Stimulated activated effector memory CD8-positive, alpha-beta T cell treated with anti-CD3 and anti-CD28 coated beads, Interleukin-12 subunit alpha, Interleukin-12 subunit beta, amount 100 ng/mL, for 72 hours (primary cell): ENCODE data around the gene COG6.

Source experiments
- ATAC-seq: fragments of 150-1000 bp; cut with Tn5 transposase; 2 replicates; pipeline ENCODE4 v1.10.0; 2021
- DNase-seq, 2 donors: peaks; one replicate each; pipeline ENCODE4 v3.0.0; 2021 to 2022; ENCODE audit warnings: low spot score in 2 of 2
- H3K27ac Mint-ChIP-seq: one replicate; pipeline ENCODE4 v1.8.0; 2022; ENCODE audit warnings: mild to moderate bottlenecking, mixed read lengths
- H3K36me3 Mint-ChIP-seq: one replicate; pipeline ENCODE4 v1.8.0; 2022; ENCODE audit warnings: mild to moderate bottlenecking, mixed read lengths
- H3K4me1 Mint-ChIP-seq: one replicate; pipeline ENCODE4 v1.8.0; 2022; ENCODE audit warnings: mixed read lengths
- H3K4me3 Mint-ChIP-seq: one replicate; pipeline ENCODE4 v1.8.0; 2022; ENCODE audit warnings: mild to moderate bottlenecking, mixed read lengths
- H3K9me3 Mint-ChIP-seq: one replicate; pipeline ENCODE4 v1.8.0; 2022; ENCODE audit warnings: mixed read lengths

The COG6 gene

GRCh38 chr13:39655569-39656324 lies at the start of gene COG6:
TSS of gene COG6 (plus strand) at chr13:39655662. CDS start at chr13:39655727, 65 bp downstream.
- peak; percentile 97 to 99 for DNase-seq
- peaks cover 22% of the 10 kb centered on the region for H3K36me3 Mint-ChIP-seq

GRCh38 chr13:39605677-39606320 lies 49.7 kb upstream of the COG6 start:
- no peak for ATAC-seq
- Mint-ChIP-seq H3K36me3 (no peaks in the 10 kb centered on the region), H3K9me3 (no peaks in the 10 kb centered on the region), H3K4me1 (peaks cover 17% of the 10 kb centered on the region), H3K27ac (no peak overlapping the region), H3K4me3 (no peak overlapping the region)
- DNase-seq = no peak

More at GRCh38 chr13:39655569-39656324, at the start of gene COG6:
- H3K4me3 Mint-ChIP-seq = peak within 1 kb of the TSS; percentile 84
- H3K9me3 Mint-ChIP-seq = peaks cover 3% of the 10 kb centered on the region
- peaks cover 28% of the 10 kb centered on the region for H3K4me1 Mint-ChIP-seq
- H3K27ac Mint-ChIP-seq = peak within 1 kb of the TSS; percentile 95
- ATAC-seq = peak; percentile 97

- no peak for DNase-seq
- Mint-ChIP-seq H3K27ac (no peak overlapping the region), H3K4me1 (peaks cover 10% of the 10 kb centered on the region)
These were observed 47.6 kb upstream of the COG6 start for GRCh38 chr13:39607876-39608275.

GRCh38 chr13:39612023-39612637 lies 43.3 kb upstream of the COG6 start:
- H3K4me3 Mint-ChIP-seq = no peak overlapping the region
- H3K4me1 Mint-ChIP-seq = no peaks in the 10 kb centered on the region
- no peaks in the 10 kb centered on the region for H3K36me3 Mint-ChIP-seq
- no peak for ATAC-seq
- H3K27ac Mint-ChIP-seq = no peak overlapping the region
- H3K9me3 Mint-ChIP-seq = no peaks in the 10 kb centered on the region
- DNase-seq = peak; percentile 10 to 60

More at GRCh38 chr13:39607876-39608275, 47.6 kb upstream of the COG6 start:
- Mint-ChIP-seq H3K9me3 (no peaks in the 10 kb centered on the region), H3K4me3 (no peak overlapping the region), H3K36me3 (no peaks in the 10 kb centered on the region)
- ATAC-seq = no peak

GRCh38 chr13:39616087-39616694 lies 39.3 kb upstream of the COG6 start:
- Mint-ChIP-seq H3K36me3 (no peaks in the 10 kb centered on the region), H3K9me3 (no peaks in the 10 kb centered on the region), H3K27ac (no peak overlapping the region), H3K4me1 (no peaks in the 10 kb centered on the region), H3K4me3 (no peak overlapping the region)
- DNase-seq (peak in 1 of 2 donors; percentile 11), ATAC-seq (peak; percentile 61)

GRCh38 chr13:39618561-39618960 lies 36.9 kb upstream of the COG6 start:
- Mint-ChIP-seq H3K4me3 (no peak overlapping the region), H3K27ac (no peak overlapping the region), H3K36me3 (no peaks in the 10 kb centered on the region), H3K4me1 (no peaks in the 10 kb centered on the region), H3K9me3 (no peaks in the 10 kb centered on the region)
- ATAC-seq (no peak), DNase-seq (no peak)

- DNase-seq (no peak), ATAC-seq (no peak)
- H3K4me1 Mint-ChIP-seq = no peaks in the 10 kb centered on the region
- H3K9me3 Mint-ChIP-seq = no peaks in the 10 kb centered on the region
- H3K36me3 Mint-ChIP-seq = no peaks in the 10 kb centered on the region
- no peak overlapping the region for H3K4me3 Mint-ChIP-seq
- no peak overlapping the region for H3K27ac Mint-ChIP-seq
These were observed 32.0 kb upstream of the COG6 start for GRCh38 chr13:39623466-39623865.

GRCh38 chr13:39631307-39631706 lies 24.2 kb upstream of the COG6 start:
- H3K27ac Mint-ChIP-seq = no peak overlapping the region
- peaks cover 8% of the 10 kb centered on the region for H3K9me3 Mint-ChIP-seq
- DNase-seq = no peak
- H3K36me3 Mint-ChIP-seq = no peaks in the 10 kb centered on the region
- no peak overlapping the region for H3K4me3 Mint-ChIP-seq
- ATAC-seq = no peak
- no peaks in the 10 kb centered on the region for H3K4me1 Mint-ChIP-seq

GRCh38 chr13:39632994-39633393 lies 22.5 kb upstream of the COG6 start:
- Mint-ChIP-seq H3K36me3 (no peaks in the 10 kb centered on the region), H3K4me1 (no peaks in the 10 kb centered on the region), H3K9me3 (peaks cover 8% of the 10 kb centered on the region), H3K4me3 (no peak overlapping the region), H3K27ac (no peak overlapping the region)
- ATAC-seq (no peak), DNase-seq (no peak)

- no peak for ATAC-seq
- DNase-seq = no peak
- Mint-ChIP-seq H3K27ac (no peak overlapping the region), H3K4me3 (no peak overlapping the region), H3K4me1 (no peaks in the 10 kb centered on the region), H3K9me3 (peaks cover 8% of the 10 kb centered on the region), H3K36me3 (no peaks in the 10 kb centered on the region)
These were observed 19.9 kb upstream of the COG6 start for GRCh38 chr13:39635564-39635963.

- ATAC-seq = no peak
- Mint-ChIP-seq H3K4me3 (no peak overlapping the region), H3K36me3 (no peaks in the 10 kb centered on the region), H3K9me3 (no peaks in the 10 kb centered on the region), H3K27ac (no peak overlapping the region), H3K4me1 (no peaks in the 10 kb centered on the region)
- DNase-seq = no peak
These were observed 17.6 kb upstream of the COG6 start for GRCh38 chr13:39637890-39638289.

- Mint-ChIP-seq H3K9me3 (no peaks in the 10 kb centered on the region), H3K4me1 (no peaks in the 10 kb centered on the region), H3K36me3 (no peaks in the 10 kb centered on the region), H3K4me3 (no peak overlapping the region), H3K27ac (no peak overlapping the region)
- DNase-seq (no peak), ATAC-seq (no peak)
These were observed 13.8 kb upstream of the COG6 start for GRCh38 chr13:39641645-39642044.

- Mint-ChIP-seq H3K36me3 (no peaks in the 10 kb centered on the region), H3K4me3 (no peak overlapping the region), H3K4me1 (no peaks in the 10 kb centered on the region), H3K27ac (no peak overlapping the region), H3K9me3 (no peaks in the 10 kb centered on the region)
- ATAC-seq = no peak
- DNase-seq = no peak
These were observed 9.3 kb upstream of the COG6 start for GRCh38 chr13:39646122-39646521.

GRCh38 chr13:39655041-39655568 lies 357 bp upstream of the COG6 start:
- DNase-seq (no peak), ATAC-seq (no peak)
- H3K36me3 Mint-ChIP-seq = peaks cover 15% of the 10 kb centered on the region
- peaks cover 3% of the 10 kb centered on the region for H3K9me3 Mint-ChIP-seq
- H3K4me1 Mint-ChIP-seq = peaks cover 28% of the 10 kb centered on the region
- peak overlapping the region; percentile 95 for H3K27ac Mint-ChIP-seq
- H3K4me3 Mint-ChIP-seq = peak overlapping the region; percentile 84

- ATAC-seq = no peak
- peaks cover 3% of the 10 kb centered on the region for H3K9me3 Mint-ChIP-seq
- H3K27ac Mint-ChIP-seq = peak overlapping the region; percentile 95
- peak overlapping the region; percentile 84 for H3K4me3 Mint-ChIP-seq
- H3K4me1 Mint-ChIP-seq = peaks cover 28% of the 10 kb centered on the region
- DNase-seq = no peak
- H3K36me3 Mint-ChIP-seq = peaks cover 27% of the 10 kb centered on the region
These were observed 839 bp downstream of the COG6 start for GRCh38 chr13:39656325-39656677.
